ENCODE results near the gene HOXC10. TPM values are rescaled to one million over a fixed set of nuclear protein-coding genes. Genes with fewer than 3 reads are reported as not detected.

HOXC10 gene
- polyA plus RNA-seq, 1 donor (not counting 4 experiments of a cell fraction or from before 2014, with no cell fraction given) = 14.1 TPM

- H3K4me3 ChIP-seq (ENCODE audit: control insufficient read depth in 2 of 3, extremely low read depth in 1 of 3, insufficient read depth in 2 of 3, low read depth in 1 of 3, low read length in 3 of 3) = peak overlapping the region; percentile 44 to 67 (median 67)
- dilution Hi-C loops (cut with MboI; ENCODE audit: extremely low pct_ligation_motif_present, low sequenced_read_pairs) = no loop called here
These were observed 2.0 kb upstream of the HOXC10 start for GRCh38 chr12:53982648-53983567.

GRCh38 chr12:53983568-53983949 is 1.4 kb upstream of the HOXC10 start:
- Histone ChIP-seq H3K4me3 (ENCODE audit: control insufficient read depth in 2 of 3, extremely low read depth in 1 of 3, insufficient read depth in 2 of 3, low read depth in 1 of 3, low read length in 3 of 3) (peak overlapping the region; percentile 44 to 67 (median 67)), H3K36me3 (ENCODE audit: control insufficient read depth in 2 of 2, extremely low read depth in 1 of 2, insufficient read depth in 2 of 2, low read length in 2 of 2) (no peaks in the 10 kb centered on the region)

More at GRCh38 chr12:53982648-53983567, 2.0 kb upstream of the HOXC10 start:
- FAIRE-seq (no peak), DNase-seq (ENCODE audit: low read depth, low spot score) (no peak)
- peaks cover 30% of the 10 kb centered on the region for H3K4me1 ChIP-seq (ENCODE audit: control insufficient read depth, extremely low read depth, insufficient read depth, low read length)
- TF ChIP-seq CTCF (optimal IDR thresholded peaks at IDR 0.05 in 1 of 3, IDR thresholded peaks at IDR 0.05 in 1 of 3, conservative IDR thresholded peaks at IDR 0.05 in 1 of 3; ENCODE audit: extremely low read depth in 1 of 3, insufficient read depth in 2 of 3, low read length in 3 of 3) = no peak
- no peak for TF ChIP-seq EZH2 (IDR thresholded peaks at IDR 0.05; ENCODE audit: low read length)
- H3K9me3 ChIP-seq (ENCODE audit: control insufficient read depth, low read depth, low read length) = no peaks in the 10 kb centered on the region
- H3K27ac ChIP-seq (ENCODE audit: control insufficient read depth, insufficient read depth, low read length) = peak overlapping the region; percentile 74
- H2AFZ ChIP-seq (ENCODE audit: control insufficient read depth, low read length) = no peak overlapping the region
- H3K79me2 ChIP-seq (ENCODE audit: control insufficient read depth, insufficient read depth, low read length) = peaks cover 41% of the 10 kb centered on the region
- H3K9me1 ChIP-seq (ENCODE audit: control insufficient read depth, extremely low read depth, insufficient read depth, low read length) = no peaks in the 10 kb centered on the region
- H3K9ac ChIP-seq (ENCODE audit: control insufficient read depth, extremely low read depth, insufficient read depth, low read length) = peak overlapping the region; percentile 77
- H4K20me1 ChIP-seq (ENCODE audit: control insufficient read depth, extremely low read depth, insufficient read depth, low read length) = no peaks in the 10 kb centered on the region
- H3K27me3 ChIP-seq (ENCODE audit: control insufficient read depth, extremely low read depth, insufficient read depth, low read length) = no peaks in the 10 kb centered on the region
- no peaks in the 10 kb centered on the region for H3K36me3 ChIP-seq (ENCODE audit: control insufficient read depth in 2 of 2, extremely low read depth in 1 of 2, insufficient read depth in 2 of 2, low read length in 2 of 2)
- peak overlapping the region; percentile 87 for H3K4me2 ChIP-seq (ENCODE audit: control insufficient read depth, extremely low read depth, insufficient read depth, low read depth, low read length)

More at GRCh38 chr12:53983568-53983949, 1.4 kb upstream of the HOXC10 start:
- Histone ChIP-seq H3K9me3 (ENCODE audit: control insufficient read depth, low read depth, low read length) (no peaks in the 10 kb centered on the region), H3K4me1 (ENCODE audit: control insufficient read depth, extremely low read depth, insufficient read depth, low read length) (peaks cover 31% of the 10 kb centered on the region), H3K79me2 (ENCODE audit: control insufficient read depth, insufficient read depth, low read length) (peaks cover 48% of the 10 kb centered on the region), H3K27me3 (ENCODE audit: control insufficient read depth, extremely low read depth, insufficient read depth, low read length) (no peaks in the 10 kb centered on the region), H4K20me1 (ENCODE audit: control insufficient read depth, extremely low read depth, insufficient read depth, low read length) (no peaks in the 10 kb centered on the region), H3K9ac (ENCODE audit: control insufficient read depth, extremely low read depth, insufficient read depth, low read length) (peak overlapping the region; percentile 77), H3K27ac (ENCODE audit: control insufficient read depth, insufficient read depth, low read length) (peak overlapping the region; percentile 74), H3K9me1 (ENCODE audit: control insufficient read depth, extremely low read depth, insufficient read depth, low read length) (no peaks in the 10 kb centered on the region), H3K4me2 (ENCODE audit: control insufficient read depth, extremely low read depth, insufficient read depth, low read depth, low read length) (peak overlapping the region; percentile 87), H2AFZ (ENCODE audit: control insufficient read depth, low read length) (no peak overlapping the region)
- dilution Hi-C loops (cut with MboI; ENCODE audit: extremely low pct_ligation_motif_present, low sequenced_read_pairs) = no loop called here
- DNase-seq (ENCODE audit: low read depth, low spot score) (no peak), FAIRE-seq (no peak)
- TF ChIP-seq CTCF (optimal IDR thresholded peaks at IDR 0.05 in 1 of 3, IDR thresholded peaks at IDR 0.05 in 1 of 3, conservative IDR thresholded peaks at IDR 0.05 in 1 of 3; ENCODE audit: extremely low read depth in 1 of 3, insufficient read depth in 2 of 3, low read length in 3 of 3) (no peak), EZH2 (IDR thresholded peaks at IDR 0.05; ENCODE audit: low read length) (no peak)

Data from keratinocyte (primary cell).